Stimulated activated CD8-positive, alpha-beta memory T cell treated with anti-CD3 and anti-CD28 coated beads, Interleukin-12 subunit alpha, Interleukin-12 subunit beta, amount 100 ng/mL, for 4 hours (primary cell): Measurements from ENCODE around the gene PID1.

Source experiments
- DNase-seq: peaks from one replicate; pipeline ENCODE4 v3.0.0-alpha.2; 2020; ENCODE audit warnings: low read depth

Gene PID1

DNA sequence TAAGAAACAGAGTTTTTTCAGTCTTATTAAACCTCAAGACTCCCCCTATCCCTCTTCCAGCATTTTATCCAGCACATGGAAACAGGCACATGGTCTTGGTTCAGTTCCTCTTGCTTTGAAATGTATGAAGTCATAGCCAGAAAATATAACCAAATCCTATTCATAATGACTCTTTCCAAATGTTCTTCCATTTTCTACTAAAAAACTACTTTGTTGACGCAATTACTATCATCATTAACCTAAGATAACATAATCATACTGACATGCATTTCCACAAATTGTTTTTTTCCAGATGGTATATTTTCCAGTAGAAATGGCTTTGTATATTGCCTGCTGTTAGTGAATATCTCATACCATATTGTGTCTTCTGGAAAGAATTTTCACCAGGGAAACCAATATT, 261.3 kb downstream of the PID1 start:
- no peak for DNase-seq

DNA sequence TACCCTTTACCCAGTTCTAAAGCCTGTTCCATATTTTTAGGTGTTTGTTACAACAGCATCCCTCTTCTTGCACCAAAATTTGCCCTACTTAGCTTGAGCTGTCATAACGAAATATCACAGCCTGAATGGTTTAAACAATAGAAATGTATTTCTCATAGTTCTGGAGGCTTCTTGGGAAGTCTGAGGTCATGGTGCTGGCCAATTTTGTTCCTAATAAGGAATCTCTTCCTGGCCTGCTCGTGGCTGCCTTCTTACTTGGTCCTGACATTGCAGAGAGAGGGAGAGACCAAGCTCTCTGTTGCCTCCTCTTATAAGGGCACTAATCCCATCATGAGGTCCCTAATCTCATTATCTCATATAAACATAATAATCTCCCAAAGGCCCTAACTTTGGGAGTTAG, 267.8 kb downstream of the PID1 start:
- DNase-seq = no peak

DNA sequence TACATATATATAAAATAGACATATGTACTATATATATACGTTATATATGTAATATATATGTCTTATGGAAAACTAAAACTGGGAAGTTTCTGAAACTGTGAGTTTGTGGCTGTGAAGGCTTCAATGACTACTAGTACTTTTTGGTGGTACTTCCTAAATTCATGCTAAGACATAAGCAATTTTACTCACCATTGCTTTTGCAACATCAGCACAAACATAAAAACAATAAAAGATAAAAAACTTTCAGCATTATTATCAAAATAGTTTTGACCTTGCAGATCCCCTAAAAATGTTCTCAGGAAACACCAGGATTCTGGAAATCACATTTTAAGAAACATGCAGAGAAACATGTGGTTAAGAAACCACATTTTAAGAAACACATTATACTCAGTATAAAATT, 269.9 kb downstream of the PID1 start:
- no peak for DNase-seq

- DNase-seq = no peak
Observed at GRCh38 chr2:228999326-228999725, 271.8 kb downstream of the PID1 start.

DNA sequence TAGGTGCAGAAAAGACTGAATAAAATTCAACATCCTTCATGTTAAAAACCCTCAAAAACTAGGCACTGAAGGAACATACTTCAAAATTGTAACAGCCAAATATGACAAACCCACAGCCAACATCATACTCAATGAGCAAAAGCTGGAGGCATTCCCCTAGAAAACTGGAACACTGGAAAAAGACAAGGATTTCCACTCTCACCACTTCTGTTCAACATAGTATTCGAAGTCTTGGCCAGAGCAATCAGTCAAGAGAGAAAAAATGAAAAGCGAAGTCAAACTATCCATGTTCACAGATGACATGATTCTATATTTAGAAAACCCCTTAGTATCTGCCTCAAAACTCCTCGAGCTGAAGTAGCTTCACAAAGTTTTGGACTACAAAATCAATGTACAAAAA, 282.3 kb downstream of the PID1 start:
- no peak for DNase-seq

DNA sequence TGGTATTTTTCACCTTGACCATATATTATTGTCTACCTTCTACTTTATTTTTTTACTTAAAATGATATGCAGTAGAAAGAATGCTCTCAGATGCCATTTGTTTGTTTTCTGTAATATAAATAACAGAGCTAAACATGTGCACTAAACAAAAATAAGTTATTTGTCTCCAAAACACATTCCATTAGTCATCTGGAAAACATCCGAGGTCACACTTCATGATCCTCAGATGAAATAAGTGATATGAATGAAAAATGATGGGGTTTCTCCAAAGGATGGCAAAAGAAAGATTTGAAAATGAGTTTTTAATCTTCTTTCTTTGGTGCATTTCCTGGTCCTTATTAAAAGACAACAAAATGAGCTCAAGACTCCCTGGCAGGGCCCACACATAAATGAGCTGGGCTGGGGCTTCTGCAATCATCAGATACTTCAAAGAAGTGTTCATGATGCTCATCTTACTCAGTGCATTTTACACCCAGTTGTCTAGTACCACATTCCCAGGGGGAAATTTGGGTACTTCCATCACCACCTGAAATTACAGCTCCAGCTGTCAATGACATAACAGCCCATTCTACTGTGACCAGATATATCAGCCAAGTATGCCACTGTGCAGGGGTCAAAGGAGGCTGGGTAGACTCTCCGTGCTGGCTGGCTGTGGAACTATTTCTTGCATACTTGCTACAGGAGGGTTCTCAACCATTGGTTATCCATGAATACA, 283.5 kb downstream of the PID1 start:
- no peak for DNase-seq

DNA sequence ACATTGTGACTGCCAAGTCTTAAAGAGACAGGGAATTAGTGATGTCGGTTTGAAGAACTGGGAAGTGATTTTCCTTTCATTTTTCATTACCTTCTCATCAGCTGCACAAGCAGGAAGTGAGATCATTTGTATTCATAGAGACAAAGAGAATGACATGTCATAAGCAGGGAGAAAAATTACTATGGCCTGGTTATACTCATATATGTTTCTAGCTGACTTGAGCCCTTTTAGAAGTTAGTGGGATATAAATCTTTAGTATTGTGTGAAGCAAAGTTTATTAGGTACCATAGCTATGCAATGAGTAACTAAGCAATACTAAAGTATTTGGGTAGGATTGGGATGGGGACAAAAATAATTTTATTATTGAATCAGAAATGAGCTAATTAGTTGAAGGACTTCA, 284.1 kb downstream of the PID1 start:
- no peak for DNase-seq

DNA sequence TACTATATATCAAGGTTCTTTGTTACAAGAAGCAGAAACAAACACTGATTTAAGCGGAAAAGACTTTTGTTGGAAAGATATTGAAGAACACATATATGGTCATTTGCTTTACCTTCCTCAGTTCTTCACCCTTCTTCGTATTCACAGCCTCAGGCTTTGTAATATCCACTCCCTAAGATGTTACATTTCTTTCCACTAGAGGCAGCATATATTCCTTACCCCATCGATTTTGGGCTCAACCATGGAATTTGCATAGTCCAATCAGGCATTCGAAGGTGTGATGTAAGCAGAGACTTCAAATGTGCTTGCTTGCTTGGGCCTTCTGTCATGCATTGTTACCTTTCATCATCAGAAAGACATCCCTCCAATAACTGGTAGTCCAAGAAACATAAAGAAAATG, 287.4 kb downstream of the PID1 start:
- DNase-seq = no peak

DNA sequence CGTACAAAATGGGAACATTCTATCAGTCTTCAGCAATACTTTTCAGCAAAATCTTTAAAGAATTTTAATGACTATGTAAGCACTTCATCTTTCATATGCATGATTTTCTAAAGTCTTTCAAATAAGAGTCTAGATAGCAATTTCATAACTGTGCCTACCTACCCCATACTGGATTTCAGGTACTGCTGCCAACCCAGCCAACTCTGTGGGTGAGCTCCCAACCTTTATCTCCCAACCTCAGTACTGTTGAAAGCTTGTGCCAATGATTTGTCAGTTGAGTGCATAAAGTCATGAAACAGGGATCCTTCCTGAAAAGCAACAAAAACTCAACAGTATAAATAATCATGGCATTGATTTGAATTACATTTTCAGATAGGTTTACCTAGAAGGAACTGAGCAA, 296.9 kb downstream of the PID1 start:
- DNase-seq = no peak
